HG03354 (cell line): ENCODE data around the gene ADCY2.

ENCODE experiments used
- ATAC-seq: cut with Tn5 transposase; IDR thresholded peaks from one replicate; pipeline ENCODE4 v1.9.1; 2021; ENCODE audit warnings: mild to moderate bottlenecking; ENCODE audit not compliant: unreplicated experiment, poor library complexity, severe bottlenecking

ADCY2 gene

GRCh38 chr5:7756453-7756852 is 360.5 kb downstream of the ADCY2 start:
- no peak for ATAC-seq

- no peak for ATAC-seq
Measured at GRCh38 chr5:7759257-7759871, 363.4 kb downstream of the ADCY2 start.

GRCh38 chr5:7759951-7760580 is 364.1 kb downstream of the ADCY2 start:
- no peak for ATAC-seq

GRCh38 chr5:7762267-7762666 is 366.3 kb downstream of the ADCY2 start:
- ATAC-seq: no peak

GRCh38 chr5:7763621-7764072 is 367.7 kb downstream of the ADCY2 start:
- ATAC-seq: no peak

- no peak for ATAC-seq
Measured at GRCh38 chr5:7764452-7764851, 368.5 kb downstream of the ADCY2 start.

GRCh38 chr5:7770436-7770835 is 374.5 kb downstream of the ADCY2 start:
- ATAC-seq: no peak

- ATAC-seq: no peak
Measured at GRCh38 chr5:7772141-7772540, 376.2 kb downstream of the ADCY2 start.

GRCh38 chr5:7773178-7773577 is 377.2 kb downstream of the ADCY2 start:
- no peak for ATAC-seq

- ATAC-seq: no peak
Measured at GRCh38 chr5:7776442-7776841, 380.5 kb downstream of the ADCY2 start.

- no peak for ATAC-seq
Measured at GRCh38 chr5:7779019-7780005, 383.4 kb downstream of the ADCY2 start.

GRCh38 chr5:7781899-7782298 is 386.0 kb downstream of the ADCY2 start:
- ATAC-seq: no peak

GRCh38 chr5:7784683-7785380 is 388.9 kb downstream of the ADCY2 start:
- ATAC-seq: no peak

- ATAC-seq: no peak
Measured at GRCh38 chr5:7787770-7788169, 391.8 kb downstream of the ADCY2 start.

GRCh38 chr5:7789567-7789966 is 393.6 kb downstream of the ADCY2 start:
- no peak for ATAC-seq

GRCh38 chr5:7793895-7794294 is 398.0 kb downstream of the ADCY2 start:
- no peak for ATAC-seq

- ATAC-seq: peak; percentile 80
Measured at GRCh38 chr5:7794311-7794710, 398.4 kb downstream of the ADCY2 start.

GRCh38 chr5:7794823-7795222 is 398.9 kb downstream of the ADCY2 start:
- peak; percentile 46 for ATAC-seq

GRCh38 chr5:7795306-7795705 is 399.4 kb downstream of the ADCY2 start:
- no peak for ATAC-seq
